K562 (cell line): ENCODE measurements around the gene CTSL. TPM values are rescaled to one million over a fixed set of nuclear protein-coding genes. Genes with fewer than 3 reads are reported as not detected.
A peak's percentile ranks its signal among the peaks of the same experiment; 100 is the strongest.

Source experiments
- ATAC-seq: fragments of 200-7000 bp; cut with Tn5 transposase; 3 replicates; pipeline ENCODE4 v1.9.1; 2020; ENCODE audit warnings: moderate library complexity
- BruUV-seq: library from RNA; stranded (reverse); fragments of 400-500 nt; replicated peaks from 2 replicates; lab custom pipeline; 2021; lab: Mats Ljungman, UMichigan
- CTCF ChIA-PET: fragments of 300-600 bp; formaldehyde crosslinking; extraction: SDS; loops from one replicate; lab custom pipeline; 2021; ENCODE audit warnings: low intra/inter-chr PET ratio; lab: Yijun Ruan, JAX
- POLR2A ChIA-PET: fragments of 300-600, 350-650 bp; sonication (Branson Sonifier 250); formaldehyde crosslinking; extraction: SDS; loops from one replicate; lab custom pipeline; 2021; ENCODE audit warnings: antibody characterized with exemption, inconsistent platforms; lab: Yijun Ruan, JAX
- DNase-seq, 4 experiments: peaks; one replicate each; pipeline versions ENCODE4 v3.0.0 to v3.0.0-alpha.2; 2011 to 2018; ENCODE audit warnings: low spot score in 3 of 4, mixed read lengths in 3 of 4; ENCODE audit errors: extremely low read depth in 1 of 4
- FAIRE-seq: peaks from 2 replicates; lab custom pipeline; 2011; peaks lifted over from hg19 to GRCh38; lab: Jason Lieb, UNC
- H2AFZ ChIP-seq: 2 replicates; pipeline ENCODE4 v1.6.0; 2011; ENCODE audit warnings: low read depth, low read length, control low read depth, inconsistent platforms
- H3K27ac ChIP-seq: fragments of 200-600 bp; 3 replicates; pipeline ENCODE4 v1.8.0; 2011; ENCODE audit warnings: low read depth, mild to moderate bottlenecking, control low read depth, inconsistent platforms, low read length, moderate library complexity, mixed read lengths; ENCODE audit errors: extremely low read depth
- H3K27me3 ChIP-seq, 2 experiments: fragments of 300-600 bp in 1 of 2; 2 replicates in 1 of 2; 3 replicates in 1 of 2; pipeline versions ENCODE4 v1.6.0 to v1.8.0; 2011; ENCODE audit warnings: inconsistent platforms in 2 of 2, low read length in 2 of 2, mild to moderate bottlenecking in 1 of 2, mixed read lengths in 1 of 2, moderate library complexity in 1 of 2; ENCODE audit not compliant: control insufficient read depth in 2 of 2, insufficient read depth in 2 of 2
- H3K36me3 ChIP-seq: fragments of 300-600 bp; 3 replicates; pipeline ENCODE4 v1.8.0; 2011; ENCODE audit warnings: mild to moderate bottlenecking, low read length, inconsistent platforms; ENCODE audit not compliant: control insufficient read depth, insufficient read depth
- H3K4me1 ChIP-seq, 2 experiments: fragments of 200-600 bp in 1 of 2; replicated peaks in 1 of 2; 2 replicates in 1 of 2; 3 replicates in 1 of 2; pipeline versions ENCODE4 v1.5.1 to v1.8.0; 2011; ENCODE audit warnings: inconsistent platforms in 2 of 2, low read length in 2 of 2, mild to moderate bottlenecking in 1 of 2, mixed read lengths in 1 of 2, moderate library complexity in 1 of 2; ENCODE audit not compliant: control insufficient read depth in 2 of 2, insufficient read depth in 2 of 2
- H3K4me2 ChIP-seq: 2 replicates; pipeline ENCODE4 v1.6.1; 2011; ENCODE audit warnings: low read length, control low read depth, inconsistent platforms, mixed read lengths; ENCODE audit not compliant: insufficient read depth
- H3K4me3 ChIP-seq: fragments of 200-600 bp; sonication (generic), shearing (Covaris generic); 2 replicates; pipeline ENCODE4 v1.5.1; 2016; ENCODE audit warnings: control low read depth, inconsistent platforms
- H3K79me2 ChIP-seq: fragments of 200-600 bp; 3 replicates; pipeline ENCODE4 v1.8.0; 2011; ENCODE audit warnings: low read length, inconsistent platforms; ENCODE audit not compliant: control insufficient read depth, insufficient read depth
- H3K9ac ChIP-seq, 2 experiments: 2 replicates each; pipeline versions ENCODE4 v1.6.0 to v1.6.1; 2011; ENCODE audit warnings: low read depth in 2 of 2, low read length in 2 of 2, control low read depth in 1 of 2, inconsistent platforms in 1 of 2, mild to moderate bottlenecking in 1 of 2, mixed read lengths in 1 of 2; ENCODE audit not compliant: insufficient read depth in 1 of 2
- H3K9me1 ChIP-seq: one replicate; pipeline ENCODE4 v1.6.0; 2011; ENCODE audit warnings: inconsistent platforms, mild to moderate bottlenecking, low read length, moderate library complexity; ENCODE audit not compliant: control insufficient read depth, insufficient read depth
- H3K9me3 ChIP-seq: replicated peaks from 2 replicates; pipeline ENCODE4 v1.5.1; 2011; ENCODE audit warnings: low read depth, low read length, inconsistent platforms; ENCODE audit not compliant: control insufficient read depth, insufficient read depth
- H4K20me1 ChIP-seq: replicated peaks from 2 replicates; pipeline ENCODE4 v1.6.1; 2011; ENCODE audit warnings: low read length, inconsistent platforms, mixed read lengths; ENCODE audit not compliant: control insufficient read depth, insufficient read depth
- ADNP ChIP-seq: fragments of 200-800 bp; sonication (Bioruptor generic); IDR thresholded peaks from 2 replicates; pipeline ENCODE4 v1.6.1; 2016; ENCODE audit warnings: missing genetic modification characterization, missing compliant biosample characterization
- ATF4 ChIP-seq: fragments of 450-650 bp; formaldehyde crosslinking; IDR thresholded peaks from 2 replicates; pipeline ENCODE4 v1.4.0; 2022; ENCODE audit warnings: mild to moderate bottlenecking, moderate library complexity
- BCOR ChIP-seq: fragments of 450-650 bp; IDR thresholded peaks from 2 replicates; pipeline ENCODE4 v1.6.1; 2016
- BRCA1 ChIP-seq, 2 experiments: fragments of 450-650 bp in 1 of 2; sonication (generic) in 1 of 2; formaldehyde crosslinking in 1 of 2; IDR thresholded peaks; 2 replicates each; pipeline versions ENCODE4 v1.5.0 to v1.6.1; 2017 to 2020; ENCODE audit warnings: mild to moderate bottlenecking in 1 of 2, missing genetic modification reagents in 1 of 2
- CCNT2 ChIP-seq: IDR thresholded peaks from 2 replicates; pipeline ENCODE4 v1.6.1; 2011; ENCODE audit warnings: borderline replicate concordance, low read depth, mild to moderate bottlenecking, moderate library complexity, mixed read lengths, low read length; ENCODE audit not compliant: insufficient read length; ENCODE audit errors: extremely low read depth
- CREM ChIP-seq: IDR thresholded peaks from 2 replicates; pipeline ENCODE4 v1.6.1; 2014; ENCODE audit warnings: antibody characterized with exemption, low read depth
- CTBP1 ChIP-seq: fragments of 450-650 bp; IDR thresholded peaks from 2 replicates; pipeline ENCODE4 v1.6.1; 2016; ENCODE audit warnings: borderline replicate concordance
- ELF1 ChIP-seq: fragments of 200-800 bp; sonication (Bioruptor generic); IDR thresholded peaks from 2 replicates; pipeline ENCODE4 v1.6.1; 2016; ENCODE audit warnings: missing genetic modification characterization, missing compliant biosample characterization
- ESRRA ChIP-seq: fragments of 450-650 bp; IDR thresholded peaks from 2 replicates; pipeline ENCODE4 v1.6.1; 2014; ENCODE audit warnings: low read depth, mild to moderate bottlenecking, moderate library complexity, borderline replicate concordance
- GATAD2B ChIP-seq: fragments of 450-650 bp; IDR thresholded peaks from 2 replicates; pipeline ENCODE4 v1.6.1; 2017; ENCODE audit warnings: mild to moderate bottlenecking, borderline replicate concordance
- KAT8 ChIP-seq: fragments of 450-650 bp; IDR thresholded peaks from 2 replicates; pipeline ENCODE4 v1.6.1; 2016; ENCODE audit warnings: low read depth, mild to moderate bottlenecking
- KDM1A ChIP-seq, 2 experiments: fragments of 450-650 bp; IDR thresholded peaks; 2 replicates each; pipeline ENCODE4 v1.6.1; 2016; ENCODE audit warnings: mild to moderate bottlenecking in 2 of 2
- NR2C1 ChIP-seq, 2 experiments: fragments of 450-650 bp; IDR thresholded peaks; 2 replicates each; pipeline ENCODE4 v1.6.1; 2017; ENCODE audit warnings: mild to moderate bottlenecking in 2 of 2, antibody characterized with exemption in 1 of 2, inconsistent platforms in 1 of 2, missing compliant biosample characterization in 1 of 2, missing genetic modification characterization in 1 of 2
- NR2C2 ChIP-seq, 2 experiments: fragments of 200-800 bp in 1 of 2; sonication (Bioruptor generic) in 1 of 2; sonication (generic) in 1 of 2; formaldehyde crosslinking in 1 of 2; IDR thresholded peaks; 2 replicates each; pipeline versions ENCODE4 v1.6.1 to v1.8.0; 2016 to 2022; ENCODE audit warnings: mild to moderate bottlenecking in 1 of 2, missing compliant biosample characterization in 1 of 2, missing genetic modification characterization in 1 of 2, missing genetic modification reagents in 1 of 2
- NRF1 ChIP-seq, 2 experiments: fragments of 450-650 bp; IDR thresholded peaks in 1 of 2; conservative IDR thresholded peaks in 1 of 2; 2 replicates each; pipeline ENCODE4 v1.6.1; 2014; ENCODE audit warnings: mild to moderate bottlenecking in 2 of 2
- RBM25 ChIP-seq: fragments of 200-400 bp; formaldehyde crosslinking; IDR thresholded peaks from 2 replicates; pipeline ENCODE4 v1.6.1; 2018; ENCODE audit warnings: low read length, low read depth, moderate library complexity; ENCODE audit not compliant: severe bottlenecking
- SMAD2 ChIP-seq: fragments of 150-350 bp; IDR thresholded peaks from 2 replicates; pipeline ENCODE4 v1.6.1; 2014; ENCODE audit warnings: low read depth, mild to moderate bottlenecking, low read length
- SMARCE1 ChIP-seq: fragments of 450-650 bp; IDR thresholded peaks from 2 replicates; pipeline ENCODE4 v1.7.1; 2016; ENCODE audit warnings: mild to moderate bottlenecking
- SPI1 ChIP-seq: IDR thresholded peaks from 2 replicates; pipeline ENCODE4 v1.6.1; 2011; ENCODE audit warnings: low read depth, low read length, control low read depth, borderline replicate concordance
- ZNF143 ChIP-seq: sonication (generic); formaldehyde crosslinking; IDR thresholded peaks from 2 replicates; pipeline ENCODE4 v1.9.0; 2022; ENCODE audit warnings: mild to moderate bottlenecking, missing genetic modification reagents
- ZNF41 ChIP-seq: fragments of 250-450 bp; sonication (Bioruptor Pico); conservative IDR thresholded peaks from 2 replicates; pipeline ENCODE4 v1.4.0; 2020; ENCODE audit warnings: mild to moderate bottlenecking
- WGBS: fragments of 100-300 bp; shearing (Covaris generic); methylation state at CpG from one replicate; pipeline ENCODE4 v1.1.6; 2016; ENCODE audit warnings: low coverage, mixed read lengths; ENCODE audit not compliant: insufficient coverage; ENCODE audit errors: missing lambda C conversion rate; 5-methylcytosine and 5-hydroxymethylcytosine counted together
- in situ Hi-C: fragments of 300-500 bp; cut with MboI; formaldehyde crosslinking; loops from 4 replicates; pipeline ENCODE4 v1.15.0; 2018; ENCODE audit warnings: inconsistent platforms, mixed read lengths
- intact Hi-C: fragments of 100-400 bp; cut with micrococcal nuclease; formaldehyde crosslinking; loops from 2 replicates; pipeline ENCODE4 v1.14.2; 2022
- polyA plus RNA-seq, 8 experiments: library from polyadenylated mRNA; depleted of rRNA in 4 of 8; stranded (reverse) in 5 of 8; unstranded in 3 of 8; fragments of >200 nt; fragmentation: Nextera tagmentation in 2 of 8; fragmentation: Illumina TruSeq in 1 of 8; extraction: Ambion mirVana in 2 of 8; extraction: Trizol in 1 of 8; gene quantifications; 2 replicates each; pipeline versions ENCODE4 v1.2.1 to v1.2.3, GENCODE V29; 2011 to 2014; ENCODE audit warnings: inconsistent platforms in 1 of 8, missing spikeins in 1 of 8
- total RNA-seq, 7 experiments: library from RNA; depleted of rRNA in 6 of 7; stranded (reverse); fragments of >200 nt in 6 of 7; fragmentation: Illumina TruSeq in 2 of 7; extraction: Trizol in 2 of 7; gene quantifications; 2 replicates each; pipeline versions ENCODE4 v1.2.1 to v1.2.3, GENCODE V29; 2011 to 2021; ENCODE audit warnings: low replicate concordance in 1 of 7

CTSL gene
- total and polyA plus RNA-seq, 9 of the 15 experiments (the other 6 are each of a cell fraction or from before 2014, with no cell fraction given), result 55.9 to 165 (median 93.7) TPM

DNA sequence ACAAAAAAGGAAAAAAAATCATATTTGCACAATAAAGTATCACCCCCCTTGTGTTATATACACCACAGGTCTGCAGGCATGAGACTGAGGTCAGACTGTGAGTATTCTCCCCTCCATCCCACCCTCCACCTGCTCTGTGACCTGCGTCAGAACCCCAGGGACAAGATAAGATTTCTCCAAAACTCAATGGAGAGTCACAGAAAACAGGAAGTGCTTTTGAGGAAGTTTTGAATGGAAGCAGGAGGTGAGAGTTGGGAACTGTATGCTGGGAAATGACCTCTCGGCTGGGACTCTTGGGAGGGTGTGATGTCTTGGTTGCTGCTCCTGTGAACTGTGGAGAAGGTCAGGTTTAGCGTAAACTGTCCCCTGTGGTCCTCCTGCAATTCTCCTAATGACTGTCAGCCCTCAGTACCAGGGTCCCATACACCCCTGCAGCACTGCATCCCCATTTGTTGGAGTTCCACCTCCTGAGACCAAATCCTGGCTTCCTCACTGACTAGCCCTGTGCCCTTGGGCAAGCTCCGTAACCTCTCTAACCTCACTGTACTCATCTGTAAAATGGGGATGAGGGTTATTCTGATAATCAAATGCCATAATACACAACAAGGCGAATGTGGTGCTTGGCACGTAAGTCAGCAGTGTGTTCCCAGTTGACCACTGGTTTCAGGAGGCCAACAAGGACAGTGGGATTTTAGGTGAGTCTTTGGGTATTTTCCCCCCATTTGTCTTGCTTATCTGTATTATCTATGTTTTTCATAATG, 6.9 kb upstream of the CTSL start:
- Histone ChIP-seq H2AFZ (no peak overlapping the region), H4K20me1 (no peaks in the 10 kb centered on the region), H3K27me3 (no peaks in the 10 kb centered on the region), H3K9ac (no peak overlapping the region), H3K9me1 (no peaks in the 10 kb centered on the region), H3K4me3 (no peak overlapping the region), H3K27ac (no peak overlapping the region), H3K9me3 (no peaks in the 10 kb centered on the region), H3K79me2 (no peaks in the 10 kb centered on the region), H3K4me2 (no peak overlapping the region), H3K36me3 (no peaks in the 10 kb centered on the region), H3K4me1 (peaks cover 2 to 26% of the 10 kb centered on the region in 2 experiments; a peak in 3 of 5 replicates)
- FAIRE-seq (peak; percentile 6), DNase-seq (no peak), ATAC-seq (no peak)
- WGBS, result 49% methylated on average over 3 of the region's 6 CpGs
- BruUV-seq, result no TSS peak
- ChIA-PET CTCF (no interaction called here), POLR2A (no interaction called here)
- intact Hi-C loops, result no loop called here
- in situ Hi-C loops, result no loop called here
- TF ChIP-seq ADNP, result peak; percentile 49; the same call in 1 of the 2 replicates
- no peak for TF ChIP-seq GATAD2B
- no peak for TF ChIP-seq NR2C2 (CRISPR knock-in tag; IDR thresholded peaks at IDR 0.05)
- TF ChIP-seq NR2C2 (tag; IDR thresholded peaks at IDR 0.05), result peak; percentile 76
- no peak for TF ChIP-seq SMAD2
- TF ChIP-seq CCNT2, result peak; percentile 16
- no peak for TF ChIP-seq NR2C1 (IDR thresholded peaks at IDR 0.05)
- peak; percentile 68 for TF ChIP-seq NR2C1 (tag; IDR thresholded peaks at IDR 0.05)
- TF ChIP-seq SPI1, result peak; percentile 99
- TF ChIP-seq BRCA1 (IDR thresholded peaks at IDR 0.05), result no peak
- no peak for TF ChIP-seq BRCA1 (CRISPR knock-in tag; IDR thresholded peaks at IDR 0.05)
- TF ChIP-seq KDM1A (IDR thresholded peaks at IDR 0.05), result peak in 1 of 2 experiments; percentile 61; a peak in 2 of 4 replicates
- no peak for TF ChIP-seq ZNF41
- peak; percentile 41; the same call in 1 of the 2 replicates for TF ChIP-seq ELF1 (tag)
- TF ChIP-seq RBM25, result peak; percentile 83
- TF ChIP-seq KAT8, result no peak
- peak; percentile 57 for TF ChIP-seq ESRRA
- TF ChIP-seq NRF1 (conservative IDR thresholded peaks at IDR 0.05 in 1 of 2, IDR thresholded peaks at IDR 0.05 in 1 of 2), result 0 out of 4 replicates have a peak, but pooled peaks of 1 of the 2 experiments have one; percentile 44
- TF ChIP-seq BCOR, result peak; percentile 62
- peak; percentile 39; the same call in 1 of the 2 replicates for TF ChIP-seq SMARCE1
- TF ChIP-seq ZNF143, result no peak
- peak; percentile 72; the same call in 1 of the 2 replicates for TF ChIP-seq CTBP1
- TF ChIP-seq ATF4 (CRISPR knock-in tag), result no peak
- TF ChIP-seq CREM, result 0 out of 2 replicates have a peak, but pooled peaks have one; percentile 14
